SK-N-SH (cell line): Measurements from ENCODE around the gene CFAP20DC.

Experiments used
- CHD2 ChIP-seq: fragments of 150-350 bp; IDR thresholded peaks from 2 replicates; pipeline ENCODE4 v1.6.1; 2018; ENCODE audit warnings: low read length; ENCODE audit not compliant: partially characterized antibody
- CTCF ChIP-seq: fragments of 200-600 bp; sonication (generic); IDR thresholded peaks from 2 replicates; pipeline ENCODE4 v1.6.1; 2017; ENCODE audit warnings: antibody characterized with exemption, mild to moderate bottlenecking, moderate library complexity
- EP300 ChIP-seq, 2 experiments: IDR thresholded peaks; 2 replicates each; pipeline versions ENCODE4 v1.4.0 to v1.6.1; 2012; ENCODE audit warnings: borderline replicate concordance in 1 of 2, low read depth in 1 of 2, low read length in 1 of 2
- EZH2phosphoT487 ChIP-seq: fragments of 200-600 bp; sonication (generic); IDR thresholded peaks from 2 replicates; pipeline ENCODE4 v1.6.1; 2017; ENCODE audit warnings: low read depth, mixed run types, mild to moderate bottlenecking, antibody characterized with exemption, moderate library complexity, borderline replicate concordance
- GABPA ChIP-seq: IDR thresholded peaks from 2 replicates; pipeline ENCODE4 v1.4.0; 2012; ENCODE audit warnings: low read depth, mild to moderate bottlenecking
- MAX ChIP-seq: IDR thresholded peaks from 2 replicates; pipeline ENCODE4 v1.4.0; 2012; ENCODE audit warnings: low read depth
- REST ChIP-seq: IDR thresholded peaks from 2 replicates; pipeline ENCODE4 v1.6.1; 2012; ENCODE audit warnings: mild to moderate bottlenecking, low read depth, low read length, moderate library complexity
- RFX5 ChIP-seq: IDR thresholded peaks from 2 replicates; pipeline ENCODE4 v1.6.1; 2012; ENCODE audit warnings: mild to moderate bottlenecking, improper control_type of control experiment, low read length
- TCF12 ChIP-seq: IDR thresholded peaks from 2 replicates; pipeline ENCODE4 v1.4.0; 2012

- TF ChIP-seq REST, result no peak
- no peak for TF ChIP-seq CTCF
- TF ChIP-seq GABPA, result no peak
- no peak for TF ChIP-seq EP300 (IDR thresholded peaks at IDR 0.05; ENCODE audit: borderline replicate concordance in 1 of 2, low read depth in 1 of 2, low read length in 1 of 2)
- TF ChIP-seq CHD2, result no peak
- TF ChIP-seq TCF12, result no peak
- TF ChIP-seq EZH2phosphoT487, result no peak
- no peak for TF ChIP-seq RFX5
- TF ChIP-seq MAX, result no peak
Observed at GRCh38 chr3:58824777-58825176, 225.0 kb downstream of the CFAP20DC start.
